ENCODE measurements around the gene FLT3.

FLT3 gene

GRCh38 chr13:28031220-28031895, 69.0 kb downstream of the FLT3 start:
- TF ChIP-seq, protein P1, sequence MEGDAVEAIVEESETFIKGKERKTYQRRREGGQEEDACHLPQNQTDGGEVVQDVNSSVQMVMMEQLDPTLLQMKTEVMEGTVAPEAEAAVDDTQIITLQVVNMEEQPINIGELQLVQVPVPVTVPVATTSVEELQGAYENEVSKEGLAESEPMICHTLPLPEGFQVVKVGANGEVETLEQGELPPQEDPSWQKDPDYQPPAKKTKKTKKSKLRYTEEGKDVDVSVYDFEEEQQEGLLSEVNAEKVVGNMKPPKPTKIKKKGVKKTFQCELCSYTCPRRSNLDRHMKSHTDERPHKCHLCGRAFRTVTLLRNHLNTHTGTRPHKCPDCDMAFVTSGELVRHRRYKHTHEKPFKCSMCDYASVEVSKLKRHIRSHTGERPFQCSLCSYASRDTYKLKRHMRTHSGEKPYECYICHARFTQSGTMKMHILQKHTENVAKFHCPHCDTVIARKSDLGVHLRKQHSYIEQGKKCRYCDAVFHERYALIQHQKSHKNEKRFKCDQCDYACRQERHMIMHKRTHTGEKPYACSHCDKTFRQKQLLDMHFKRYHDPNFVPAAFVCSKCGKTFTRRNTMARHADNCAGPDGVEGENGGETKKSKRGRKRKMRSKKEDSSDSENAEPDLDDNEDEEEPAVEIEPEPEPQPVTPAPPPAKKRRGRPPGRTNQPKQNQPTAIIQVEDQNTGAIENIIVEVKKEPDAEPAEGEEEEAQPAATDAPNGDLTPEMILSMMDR (conservative IDR thresholded peaks at IDR 0.05), result no peak
- no peak overlapping the region for H3K27ac ChIP-seq

DNA sequence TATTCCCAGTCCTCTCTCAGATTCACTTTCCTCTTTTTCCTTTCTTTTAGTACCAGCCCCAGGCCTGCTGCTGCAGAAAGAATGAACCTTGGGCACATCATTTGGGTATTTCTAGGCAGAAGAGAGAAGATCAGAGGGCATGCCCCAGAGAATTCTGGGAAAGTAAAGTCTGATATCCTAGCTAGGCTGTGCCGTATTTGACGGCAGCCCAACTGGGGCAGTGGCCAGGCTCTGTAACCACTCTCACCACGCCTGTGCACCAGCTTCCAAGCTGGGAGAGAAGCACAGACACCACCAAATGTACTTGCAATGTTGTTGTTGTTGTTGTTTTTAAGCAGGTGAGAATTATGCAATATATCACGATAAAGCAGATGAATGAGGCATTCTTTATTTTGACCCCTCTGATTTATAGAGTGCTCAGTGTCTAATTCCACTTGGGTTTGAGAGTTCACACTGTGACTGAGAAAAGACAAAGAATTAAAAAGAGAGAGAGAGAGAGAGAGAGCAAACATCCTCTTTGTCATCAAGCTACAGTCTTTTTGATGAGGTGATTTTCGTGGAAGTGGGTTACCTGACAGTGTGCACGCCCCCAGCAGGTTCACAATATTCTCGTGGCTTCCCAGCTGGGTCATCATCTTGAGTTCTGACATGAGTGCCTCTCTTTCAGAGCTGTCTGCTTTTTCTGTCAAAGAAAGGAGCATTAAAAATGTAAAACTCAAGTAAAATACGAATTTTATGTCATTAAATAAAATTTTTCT, 72.6 kb downstream of the FLT3 start:
- H3K27ac ChIP-seq, result no peak overlapping the region
- TF ChIP-seq, protein P1 (conservative IDR thresholded peaks at IDR 0.05), result no peak

DNA sequence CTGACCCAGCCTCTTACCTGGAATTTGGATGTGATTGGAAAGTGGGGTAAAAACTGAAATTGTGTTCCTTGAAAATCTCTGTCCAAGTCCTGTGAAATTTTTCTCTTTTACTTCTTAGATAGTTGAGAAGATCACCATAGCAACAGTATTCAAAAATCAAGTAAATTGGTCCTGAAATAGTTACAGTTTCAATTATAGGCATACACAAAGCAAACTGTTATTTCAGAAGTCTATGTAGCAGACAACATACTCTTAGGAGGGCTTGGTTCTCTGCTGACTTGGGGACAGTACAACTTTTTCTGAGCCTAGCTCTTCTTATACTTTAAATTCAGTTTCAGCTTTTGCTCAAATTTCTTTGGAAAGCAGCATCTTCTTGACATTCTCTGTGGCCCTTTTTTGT, 73.3 kb downstream of the FLT3 start:
- H3K27ac ChIP-seq, result no peak overlapping the region
- TF ChIP-seq, protein P1 (conservative IDR thresholded peaks at IDR 0.05), result no peak

DNA sequence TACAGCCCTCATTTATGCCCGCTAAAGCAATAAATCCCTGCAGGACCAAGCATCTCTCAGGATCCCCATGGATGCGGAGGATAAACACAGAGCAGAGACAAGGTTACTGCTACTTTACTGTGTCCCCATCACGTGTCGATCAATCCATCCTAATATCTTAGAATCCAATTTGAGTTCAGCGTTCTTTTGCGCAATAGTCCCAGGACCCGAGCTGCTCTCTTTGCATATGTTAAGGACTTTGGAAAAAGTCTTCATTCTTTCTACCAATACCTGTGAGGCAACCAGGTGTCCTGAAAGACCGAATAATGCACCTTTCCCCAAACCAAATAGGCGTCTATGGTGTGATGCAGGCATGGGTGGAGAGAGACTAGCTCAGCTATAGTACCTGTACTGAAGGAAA, 73.9 kb downstream of the FLT3 start:
- no peak overlapping the region for H3K27ac ChIP-seq

DNA sequence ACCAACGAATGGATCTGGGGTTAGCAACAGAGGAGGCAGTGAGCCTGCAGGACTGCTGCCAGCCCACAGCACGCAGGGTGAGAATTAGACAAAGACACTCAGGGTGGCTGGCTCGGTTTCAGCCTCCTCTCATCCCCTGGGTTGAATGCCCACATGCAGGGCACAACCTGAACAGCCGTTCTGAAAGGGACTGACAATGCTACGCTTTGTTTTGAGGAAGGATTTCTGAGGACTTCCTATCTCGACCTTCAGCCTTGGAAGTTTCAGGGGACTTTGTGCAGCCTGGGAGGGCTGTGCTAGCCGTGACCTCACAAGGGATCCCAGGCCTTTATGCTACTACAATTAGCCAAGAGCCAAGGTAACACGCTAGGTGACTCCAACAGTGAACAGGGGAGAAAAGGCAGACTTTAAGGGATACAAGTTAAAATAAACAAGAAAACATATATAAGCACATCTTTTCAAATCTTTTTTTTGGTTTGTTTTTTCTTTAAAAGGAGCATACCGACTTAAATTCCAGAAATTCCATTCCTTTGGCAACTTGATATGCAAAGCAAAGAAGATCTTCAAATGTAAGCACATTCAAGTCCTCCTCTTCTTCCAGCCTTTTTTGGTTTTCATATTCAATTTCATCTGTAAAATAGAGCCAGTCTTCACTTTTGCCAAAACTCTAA, 77.4 kb downstream of the FLT3 start:
- TF ChIP-seq, protein P1 (conservative IDR thresholded peaks at IDR 0.05), result no peak
- no peak overlapping the region for H3K27ac ChIP-seq

More for the DNA sequence above, 73.9 kb downstream of the FLT3 start:
- TF ChIP-seq, protein P1 (conservative IDR thresholded peaks at IDR 0.05), result no peak

- TF ChIP-seq, protein P1 (conservative IDR thresholded peaks at IDR 0.05), result no peak
Measured at GRCh38 chr13:28014301-28014700, 86.1 kb downstream of the FLT3 start.

GRCh38 chr13:28013482-28013881, 86.9 kb downstream of the FLT3 start:
- TF ChIP-seq, protein P1 (conservative IDR thresholded peaks at IDR 0.05), result no peak
- H3K27ac ChIP-seq, result no peak overlapping the region

More at GRCh38 chr13:28014301-28014700, 86.1 kb downstream of the FLT3 start:
- H3K27ac ChIP-seq, result no peak overlapping the region
